Measurements from ENCODE around the gene IPO13.

The IPO13 gene

GRCh38 chr1:43976045-43976444 lies 29.3 kb downstream of the IPO13 start:
- no peak for DNase-seq

DNA sequence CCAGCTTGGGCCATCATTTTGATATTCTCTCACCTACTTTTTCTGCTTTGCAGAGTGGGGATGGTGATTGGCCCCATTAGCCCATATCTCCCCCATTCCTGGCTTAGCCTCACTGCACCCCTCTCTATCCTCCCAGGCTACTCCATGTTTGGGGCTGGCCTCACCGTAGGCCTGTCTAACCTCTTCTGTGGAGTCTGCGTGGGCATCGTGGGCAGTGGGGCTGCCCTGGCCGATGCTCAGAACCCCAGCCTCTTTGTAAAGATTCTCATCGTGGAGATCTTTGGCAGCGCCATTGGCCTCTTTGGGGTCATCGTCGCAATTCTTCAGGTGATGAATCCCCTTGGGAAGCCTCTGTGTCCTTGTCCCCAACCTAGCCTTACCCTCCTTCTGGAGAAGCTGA lies 30.1 kb downstream of the IPO13 start:
- no peak for DNase-seq

GRCh38 chr1:43977376-43978263 lies 30.9 kb downstream of the IPO13 start:
- DNase-seq: no peak

DNA sequence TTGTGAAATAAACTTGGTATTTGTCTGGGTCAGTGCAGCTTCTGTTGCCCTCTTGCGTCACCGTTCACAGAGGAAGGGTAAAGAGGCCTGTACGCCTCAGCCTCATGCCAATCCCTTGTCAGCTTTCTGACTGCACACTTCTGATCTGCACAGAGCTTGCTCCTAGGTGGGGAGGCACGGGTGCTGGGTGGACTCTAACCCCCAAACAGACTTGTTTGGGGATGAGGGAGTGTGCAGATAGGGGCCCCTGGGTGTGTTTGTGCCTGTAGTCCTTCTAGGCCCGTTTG lies 31.5 kb downstream of the IPO13 start:
- no peak for DNase-seq

- peak; percentile 23 for DNase-seq
Measured at GRCh38 chr1:43978551-43979260, 32.0 kb downstream of the IPO13 start, which contains the start of gene B4GALT2. TSS of gene B4GALT2 (plus strand) at chr1:43979210. CDS start at chr1:43981161, 1,951 bp downstream.

DNA sequence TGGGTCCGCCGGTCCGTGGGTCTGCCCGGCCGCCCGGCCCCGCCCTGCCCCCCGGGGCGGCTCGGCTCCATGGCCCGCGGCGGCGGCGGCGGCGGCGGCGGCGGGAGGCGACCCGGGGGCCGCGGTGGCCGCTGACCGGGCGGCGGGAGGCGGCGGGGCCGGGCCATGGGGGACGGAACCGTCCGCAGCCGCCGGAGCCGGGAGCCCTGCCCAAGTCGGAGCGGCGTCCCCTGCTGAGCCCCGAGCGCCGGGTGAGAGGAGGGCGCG lies 32.4 kb downstream of the IPO13 start:
- no peak for DNase-seq

GRCh38 chr1:43979528-43980254 lies 32.9 kb downstream of the IPO13 start:
- DNase-seq: no peak

GRCh38 chr1:43980255-43981134 lies 33.7 kb downstream of the IPO13 start:
- DNase-seq: no peak

DNA sequence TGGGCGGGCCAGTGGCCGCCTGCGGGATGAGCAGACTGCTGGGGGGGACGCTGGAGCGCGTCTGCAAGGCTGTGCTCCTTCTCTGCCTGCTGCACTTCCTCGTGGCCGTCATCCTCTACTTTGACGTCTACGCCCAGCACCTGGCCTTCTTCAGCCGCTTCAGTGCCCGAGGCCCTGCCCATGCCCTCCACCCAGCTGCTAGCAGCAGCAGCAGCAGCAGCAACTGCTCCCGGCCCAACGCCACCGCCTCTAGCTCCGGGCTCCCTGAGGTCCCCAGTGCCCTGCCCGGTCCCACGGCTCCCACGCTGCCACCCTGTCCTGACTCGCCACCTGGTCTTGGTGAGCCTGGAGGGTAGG lies 34.4 kb downstream of the IPO13 start:
- no peak for DNase-seq

DNA sequence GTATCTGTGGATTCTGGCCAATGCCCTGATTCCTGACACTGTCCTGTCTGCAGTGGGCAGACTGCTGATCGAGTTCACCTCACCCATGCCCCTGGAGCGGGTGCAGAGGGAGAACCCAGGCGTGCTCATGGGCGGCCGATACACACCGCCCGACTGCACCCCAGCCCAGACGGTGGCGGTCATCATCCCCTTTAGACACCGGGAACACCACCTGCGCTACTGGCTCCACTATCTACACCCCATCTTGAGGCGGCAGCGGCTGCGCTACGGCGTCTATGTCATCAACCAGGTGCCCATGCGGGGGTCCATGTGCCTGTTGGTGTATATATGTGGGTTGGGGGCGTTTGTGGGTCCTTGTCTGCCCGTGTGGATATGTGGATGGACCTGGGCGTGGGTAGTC lies 34.9 kb downstream of the IPO13 start:
- no peak for DNase-seq

DNA sequence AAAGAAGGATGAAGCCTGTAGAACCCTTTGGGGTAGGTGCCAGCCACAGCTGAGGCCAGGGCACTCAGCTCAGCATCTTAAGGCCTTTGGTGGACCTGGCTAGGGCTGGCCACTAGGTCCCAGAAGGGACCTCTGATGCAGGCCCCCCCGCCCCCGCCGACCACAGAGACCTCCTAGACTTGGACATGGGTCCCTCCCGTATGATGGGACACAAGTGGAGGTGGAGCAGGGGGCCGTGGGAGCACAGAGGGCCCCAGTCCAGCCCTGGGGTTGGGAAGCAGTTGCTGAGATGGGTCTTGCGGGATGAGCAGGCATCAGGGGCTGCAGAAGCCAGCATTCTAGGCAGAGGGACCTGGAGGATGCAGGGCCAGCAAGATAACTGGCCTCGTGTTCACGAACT lies 35.5 kb downstream of the IPO13 start:
- DNase-seq: no peak

DNA sequence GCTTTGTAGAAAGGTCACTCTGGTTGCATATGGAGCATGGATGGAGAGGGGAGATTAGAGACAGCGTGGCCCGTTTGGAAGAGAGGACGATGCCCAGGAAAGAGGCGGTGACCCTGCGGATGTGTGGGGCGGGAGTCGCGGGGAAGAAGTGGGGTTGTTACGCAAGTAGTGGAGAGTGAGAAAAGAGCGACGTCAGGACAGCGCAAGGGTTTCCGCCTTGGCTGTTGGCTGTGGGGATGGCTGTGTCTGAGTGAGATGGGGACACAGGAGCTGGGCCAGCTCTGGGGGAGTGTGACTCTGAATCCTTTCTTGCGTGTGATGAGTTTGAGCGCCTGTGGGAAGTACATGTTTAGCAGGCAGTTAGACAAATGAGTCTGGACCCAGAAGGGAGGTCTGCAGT lies 36.1 kb downstream of the IPO13 start:
- no peak for DNase-seq

GRCh38 chr1:43983253-43983899 lies 36.6 kb downstream of the IPO13 start:
- DNase-seq: no peak

- no peak for DNase-seq
Measured at GRCh38 chr1:43984855-43985254, 38.1 kb downstream of the IPO13 start.

- DNase-seq: no peak
Measured at GRCh38 chr1:43985984-43986595, 39.3 kb downstream of the IPO13 start.

DNA sequence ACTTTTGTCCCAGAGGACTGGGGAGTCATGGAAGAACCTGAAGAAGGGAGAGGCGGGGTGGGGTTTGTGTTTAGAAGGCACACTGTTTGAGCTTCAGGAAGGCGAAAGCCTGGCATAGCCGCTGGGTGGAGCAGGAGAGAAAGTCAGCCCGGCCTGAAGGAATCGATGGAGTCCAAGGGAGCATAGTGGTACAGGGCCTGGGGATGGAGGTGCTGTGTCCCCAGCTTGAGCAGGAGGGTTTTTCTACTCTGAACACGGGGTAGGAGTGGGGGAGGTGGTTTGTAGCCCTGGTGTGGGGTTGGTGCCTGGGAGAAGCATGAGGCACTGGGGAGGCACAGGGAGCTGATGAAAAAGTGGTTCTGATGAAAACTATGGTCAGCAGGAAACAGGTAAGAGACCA lies 40.0 kb downstream of the IPO13 start:
- no peak for DNase-seq

- DNase-seq: no peak
Measured at GRCh38 chr1:43987159-43987902, 40.6 kb downstream of the IPO13 start.

- DNase-seq: no peak
Measured at GRCh38 chr1:43990271-43991199, 43.8 kb downstream of the IPO13 start.

- DNase-seq: no peak
Measured at GRCh38 chr1:43991200-43991475, 44.4 kb downstream of the IPO13 start.

- DNase-seq: peak; percentile 85
Measured at GRCh38 chr1:43991476-43992231, 44.9 kb downstream of the IPO13 start, which contains the start of gene CCDC24. TSS of gene CCDC24 (plus strand) at chr1:43991599. CDS start at chr1:43991879, 280 bp downstream.

Data from NCI-H2029 treated with DMSO at 0.1 percent for 48 hours (cell line).